Measurements from ENCODE around the gene SOS2.

Gene SOS2

DNA sequence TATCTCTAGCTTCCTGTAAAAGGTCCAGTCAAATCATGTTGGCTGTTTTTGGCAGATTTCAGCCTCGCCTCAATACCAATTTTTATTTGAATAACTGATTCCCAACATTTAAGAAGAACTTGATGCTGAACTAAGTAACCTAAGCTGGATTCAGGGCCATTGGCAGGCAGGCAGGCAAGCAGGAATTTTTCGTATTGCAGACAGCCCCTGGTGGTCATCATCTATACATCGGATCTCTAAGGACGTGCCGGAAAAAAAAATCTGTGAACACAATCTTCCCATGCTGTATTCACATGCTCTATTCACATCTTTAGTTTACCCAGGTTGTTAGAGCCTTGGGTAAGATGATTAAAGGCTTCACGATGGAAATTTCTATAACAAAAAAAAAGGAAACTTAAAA is 122.0 kb downstream of the SOS2 start:
- H3K79me1 ChIP-seq (replicated peaks; ENCODE audit: low read length, poor library complexity, severe bottlenecking), result peaks cover 8% of the 10 kb centered on the region
- no peaks in the 10 kb centered on the region for H3K9me3 ChIP-seq (ENCODE audit: control insufficient read depth, low read length)
- H2BK5ac ChIP-seq (ENCODE audit: low read depth, low read length, poor library complexity, severe bottlenecking), result no peak overlapping the region
- peaks cover 36 to 65% of the 10 kb centered on the region in 2 experiments for H3K36me3 ChIP-seq (ENCODE audit: control insufficient read depth in 1 of 2, insufficient read depth in 2 of 2, low read depth in 1 of 2, low read length in 2 of 2)
- H3K9ac ChIP-seq (ENCODE audit: low read length), result no peak overlapping the region
- no peak overlapping the region for H2AK5ac ChIP-seq (ENCODE audit: low read length, severe bottlenecking)
- H2BK120ac ChIP-seq (ENCODE audit: low read depth, low read length), result no peak overlapping the region
- no peak overlapping the region for H3K4ac ChIP-seq (ENCODE audit: low read depth in 1 of 2, low read length in 2 of 2)
- H3K23ac ChIP-seq (ENCODE audit: low read length in 2 of 2), result no peak overlapping the region
- peak; percentile 59 for DNase-seq
- no peak overlapping the region for H3K4me3 ChIP-seq (ENCODE audit: insufficient read depth in 1 of 2, low read depth in 1 of 2, low read length in 2 of 2)
- no peak overlapping the region for H3K14ac ChIP-seq (ENCODE audit: low read length in 2 of 2)
- H4K91ac ChIP-seq (ENCODE audit: low read length), result no peak overlapping the region
- H3K27ac ChIP-seq (ENCODE audit: low read length, poor library complexity, severe bottlenecking), result no peak overlapping the region
- H4K8ac ChIP-seq (ENCODE audit: low read length), result no peak overlapping the region
- H3K18ac ChIP-seq (ENCODE audit: low read depth in 1 of 2, low read length in 2 of 2), result no peak overlapping the region
- no peak overlapping the region for H2AFZ ChIP-seq (ENCODE audit: low read depth, low read length)
- H3K27me3 ChIP-seq (ENCODE audit: control insufficient read depth in 1 of 2, insufficient read depth in 1 of 2, low read length in 2 of 2), result no peaks in the 10 kb centered on the region
- no peak overlapping the region for H2BK15ac ChIP-seq (ENCODE audit: low read depth, poor library complexity, severe bottlenecking)
- 60% methylated on average over 2 of the region's 6 CpGs for WGBS
- no peak overlapping the region for H3K4me2 ChIP-seq (ENCODE audit: low read length, poor library complexity, severe bottlenecking)
- H2BK12ac ChIP-seq (ENCODE audit: low read length in 2 of 2), result no peak overlapping the region
- no peaks in the 10 kb centered on the region for H3K4me1 ChIP-seq (ENCODE audit: control insufficient read depth, insufficient read depth, low read depth, low read length)

DNA sequence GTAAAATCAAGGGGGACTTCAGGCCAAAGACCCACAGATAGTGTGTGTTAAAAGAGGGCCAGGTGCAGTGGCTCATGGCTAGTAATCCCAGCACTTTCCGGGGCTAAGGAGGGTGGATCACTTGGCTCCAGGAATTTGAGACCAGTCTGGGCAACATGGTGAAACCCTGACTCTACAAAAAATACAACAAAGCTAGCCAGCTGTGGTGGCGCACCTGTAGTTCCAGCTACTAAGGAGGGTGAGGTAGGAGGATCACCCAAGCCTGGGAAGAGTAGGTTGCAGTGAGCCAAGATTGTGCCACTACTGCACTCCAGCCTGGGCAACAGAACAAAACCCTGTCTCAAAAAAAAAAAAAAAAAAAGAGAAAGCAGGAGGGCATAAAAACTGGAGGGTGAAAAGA is 123.5 kb downstream of the SOS2 start:
- Histone ChIP-seq H3K27me3 (ENCODE audit: control insufficient read depth in 1 of 2, insufficient read depth in 1 of 2, low read length in 2 of 2) (no peaks in the 10 kb centered on the region), H2BK12ac (ENCODE audit: low read length in 2 of 2) (no peak overlapping the region), H3K4me2 (ENCODE audit: low read length, poor library complexity, severe bottlenecking) (no peak overlapping the region), H2BK5ac (ENCODE audit: low read depth, low read length, poor library complexity, severe bottlenecking) (no peak overlapping the region), H3K4me1 (ENCODE audit: control insufficient read depth, insufficient read depth, low read depth, low read length) (peaks cover 3% of the 10 kb centered on the region), H3K79me1 (replicated peaks; ENCODE audit: low read length, poor library complexity, severe bottlenecking) (peaks cover 8% of the 10 kb centered on the region), H2BK15ac (ENCODE audit: low read depth, poor library complexity, severe bottlenecking) (no peak overlapping the region), H2BK120ac (ENCODE audit: low read depth, low read length) (no peak overlapping the region), H4K8ac (ENCODE audit: low read length) (no peak overlapping the region), H2AK5ac (ENCODE audit: low read length, severe bottlenecking) (no peak overlapping the region), H3K9ac (ENCODE audit: low read length) (no peak overlapping the region), H3K18ac (ENCODE audit: low read depth in 1 of 2, low read length in 2 of 2) (no peak overlapping the region), H4K91ac (ENCODE audit: low read length) (no peak overlapping the region), H3K36me3 (ENCODE audit: control insufficient read depth in 1 of 2, insufficient read depth in 2 of 2, low read depth in 1 of 2, low read length in 2 of 2) (peaks cover 34 to 52% of the 10 kb centered on the region in 2 experiments), H2AFZ (ENCODE audit: low read depth, low read length) (no peak overlapping the region), H3K4ac (ENCODE audit: low read depth in 1 of 2, low read length in 2 of 2) (no peak overlapping the region), H3K23ac (ENCODE audit: low read length in 2 of 2) (no peak overlapping the region), H3K27ac (ENCODE audit: low read length, poor library complexity, severe bottlenecking) (no peak overlapping the region), H3K9me3 (ENCODE audit: control insufficient read depth, low read length) (no peaks in the 10 kb centered on the region), H3K4me3 (ENCODE audit: insufficient read depth in 1 of 2, low read depth in 1 of 2, low read length in 2 of 2) (no peak overlapping the region), H3K14ac (ENCODE audit: low read length in 2 of 2) (no peak overlapping the region)
- DNase-seq, result no peak
- WGBS, result 100% methylated on average over 1 of the region's 2 CpGs

DNA sequence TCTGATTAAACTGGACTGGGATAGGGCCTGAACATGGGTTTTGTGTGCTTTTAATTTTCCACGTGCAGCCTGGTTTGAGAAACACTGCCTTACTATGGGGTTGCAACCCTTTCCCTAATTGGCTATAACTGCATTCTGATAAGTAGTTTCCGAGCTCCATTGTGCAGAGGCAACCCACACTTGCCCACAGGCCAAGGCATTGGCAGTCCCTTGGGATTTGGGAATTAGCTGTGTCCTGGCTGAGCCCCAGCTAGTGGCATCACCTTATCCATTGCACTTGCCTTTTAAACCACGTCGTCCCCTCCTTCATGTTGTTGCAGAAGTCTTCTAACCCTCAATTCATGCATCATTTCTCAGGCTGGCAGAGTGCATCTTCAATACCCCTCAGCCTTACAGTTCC is 125.2 kb downstream of the SOS2 start:
- peaks cover 24 to 35% of the 10 kb centered on the region in 2 experiments for H3K36me3 ChIP-seq (ENCODE audit: control insufficient read depth in 1 of 2, insufficient read depth in 2 of 2, low read depth in 1 of 2, low read length in 2 of 2)
- H2AFZ ChIP-seq (ENCODE audit: low read depth, low read length), result no peak overlapping the region
- H3K4me3 ChIP-seq (ENCODE audit: insufficient read depth in 1 of 2, low read depth in 1 of 2, low read length in 2 of 2), result no peak overlapping the region
- H3K4me1 ChIP-seq (ENCODE audit: control insufficient read depth, insufficient read depth, low read depth, low read length), result peaks cover 3% of the 10 kb centered on the region
- peak overlapping the region; percentile 42 for H4K8ac ChIP-seq (ENCODE audit: low read length)
- H3K27me3 ChIP-seq (ENCODE audit: control insufficient read depth in 1 of 2, insufficient read depth in 1 of 2, low read length in 2 of 2), result no peaks in the 10 kb centered on the region
- H3K27ac ChIP-seq (ENCODE audit: low read length, poor library complexity, severe bottlenecking), result no peak overlapping the region
- no peak overlapping the region for H3K14ac ChIP-seq (ENCODE audit: low read length in 2 of 2)
- no peak overlapping the region for H3K23ac ChIP-seq (ENCODE audit: low read length in 2 of 2)
- H3K4me2 ChIP-seq (ENCODE audit: low read length, poor library complexity, severe bottlenecking), result no peak overlapping the region
- DNase-seq, result no peak
- peaks cover 8% of the 10 kb centered on the region for H3K79me1 ChIP-seq (replicated peaks; ENCODE audit: low read length, poor library complexity, severe bottlenecking)
- WGBS, result 87% methylated on average over 4 of the region's 4 CpGs
- no peaks in the 10 kb centered on the region for H3K9me3 ChIP-seq (ENCODE audit: control insufficient read depth, low read length)
- H2BK15ac ChIP-seq (ENCODE audit: low read depth, poor library complexity, severe bottlenecking), result no peak overlapping the region
- no peak overlapping the region for H3K4ac ChIP-seq (ENCODE audit: low read depth in 1 of 2, low read length in 2 of 2)
- no peak overlapping the region for H2BK120ac ChIP-seq (ENCODE audit: low read depth, low read length)
- no peak overlapping the region for H2BK5ac ChIP-seq (ENCODE audit: low read depth, low read length, poor library complexity, severe bottlenecking)
- H3K18ac ChIP-seq (ENCODE audit: low read depth in 1 of 2, low read length in 2 of 2), result no peak overlapping the region
- no peak overlapping the region for H4K91ac ChIP-seq (ENCODE audit: low read length)
- H2BK12ac ChIP-seq (ENCODE audit: low read length in 2 of 2), result no peak overlapping the region
- no peak overlapping the region for H2AK5ac ChIP-seq (ENCODE audit: low read length, severe bottlenecking)
- no peak overlapping the region for H3K9ac ChIP-seq (ENCODE audit: low read length)

DNA sequence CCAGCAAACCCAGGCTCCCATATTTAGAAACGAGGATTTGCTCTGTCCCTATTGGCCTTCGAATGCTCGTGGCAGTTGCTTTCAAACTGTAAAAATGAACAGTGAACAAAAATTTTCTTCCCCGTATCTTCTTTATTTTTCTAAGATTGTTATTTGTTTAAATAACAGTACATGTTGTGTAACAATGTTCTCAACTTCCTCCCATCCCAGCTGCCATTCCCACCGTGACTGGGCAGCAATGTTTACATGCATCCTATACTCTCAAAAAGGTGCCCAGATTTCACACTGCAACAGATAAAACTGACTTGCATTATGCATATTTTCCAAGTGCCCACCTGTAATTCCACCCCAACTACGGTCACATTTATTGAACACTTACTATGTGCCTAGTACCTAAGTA is 127.8 kb downstream of the SOS2 start:
- Histone ChIP-seq H3K27me3 (ENCODE audit: control insufficient read depth in 1 of 2, insufficient read depth in 1 of 2, low read length in 2 of 2) (no peaks in the 10 kb centered on the region), H2BK120ac (ENCODE audit: low read depth, low read length) (no peak overlapping the region), H3K4me2 (ENCODE audit: low read length, poor library complexity, severe bottlenecking) (peak overlapping the region; percentile 26), H2BK5ac (ENCODE audit: low read depth, low read length, poor library complexity, severe bottlenecking) (no peak overlapping the region), H3K18ac (ENCODE audit: low read depth in 1 of 2, low read length in 2 of 2) (no peak overlapping the region), H3K4me3 (ENCODE audit: insufficient read depth in 1 of 2, low read depth in 1 of 2, low read length in 2 of 2) (no peak overlapping the region), H2BK12ac (ENCODE audit: low read length in 2 of 2) (no peak overlapping the region), H3K4me1 (ENCODE audit: control insufficient read depth, insufficient read depth, low read depth, low read length) (peaks cover 7% of the 10 kb centered on the region), H3K36me3 (ENCODE audit: control insufficient read depth in 1 of 2, insufficient read depth in 2 of 2, low read depth in 1 of 2, low read length in 2 of 2) (peaks cover 15 to 20% of the 10 kb centered on the region in 2 experiments), H3K79me1 (replicated peaks; ENCODE audit: low read length, poor library complexity, severe bottlenecking) (peaks cover 7% of the 10 kb centered on the region), H3K9me3 (ENCODE audit: control insufficient read depth, low read length) (no peaks in the 10 kb centered on the region), H4K91ac (ENCODE audit: low read length) (no peak overlapping the region), H3K27ac (ENCODE audit: low read length, poor library complexity, severe bottlenecking) (peak overlapping the region; percentile 34), H2AFZ (ENCODE audit: low read depth, low read length) (no peak overlapping the region), H2AK5ac (ENCODE audit: low read length, severe bottlenecking) (peak overlapping the region; percentile 49), H2BK15ac (ENCODE audit: low read depth, poor library complexity, severe bottlenecking) (no peak overlapping the region), H3K4ac (ENCODE audit: low read depth in 1 of 2, low read length in 2 of 2) (no peak overlapping the region), H3K14ac (ENCODE audit: low read length in 2 of 2) (no peak overlapping the region), H3K23ac (ENCODE audit: low read length in 2 of 2) (no peak overlapping the region), H4K8ac (ENCODE audit: low read length) (no peak overlapping the region), H3K9ac (ENCODE audit: low read length) (no peak overlapping the region)
- WGBS, result 87% methylated on average over 3 of the region's 6 CpGs
- DNase-seq, result no peak

Measured in mesenchymal stem cell (in vitro differentiated cells and primary cell).